GM12874 (cell line): Measurements from ENCODE around the gene GPD1L.

Source experiments
- TF ChIP-seq, protein P1 (sequence below): IDR thresholded peaks from 2 replicates; pipeline ENCODE4 v1.5.1; 2011; ENCODE audit warnings: low read depth, mild to moderate bottlenecking, control low read depth, low read length, moderate library complexity; ENCODE audit not compliant: insufficient read depth

GPD1L gene

DNA sequence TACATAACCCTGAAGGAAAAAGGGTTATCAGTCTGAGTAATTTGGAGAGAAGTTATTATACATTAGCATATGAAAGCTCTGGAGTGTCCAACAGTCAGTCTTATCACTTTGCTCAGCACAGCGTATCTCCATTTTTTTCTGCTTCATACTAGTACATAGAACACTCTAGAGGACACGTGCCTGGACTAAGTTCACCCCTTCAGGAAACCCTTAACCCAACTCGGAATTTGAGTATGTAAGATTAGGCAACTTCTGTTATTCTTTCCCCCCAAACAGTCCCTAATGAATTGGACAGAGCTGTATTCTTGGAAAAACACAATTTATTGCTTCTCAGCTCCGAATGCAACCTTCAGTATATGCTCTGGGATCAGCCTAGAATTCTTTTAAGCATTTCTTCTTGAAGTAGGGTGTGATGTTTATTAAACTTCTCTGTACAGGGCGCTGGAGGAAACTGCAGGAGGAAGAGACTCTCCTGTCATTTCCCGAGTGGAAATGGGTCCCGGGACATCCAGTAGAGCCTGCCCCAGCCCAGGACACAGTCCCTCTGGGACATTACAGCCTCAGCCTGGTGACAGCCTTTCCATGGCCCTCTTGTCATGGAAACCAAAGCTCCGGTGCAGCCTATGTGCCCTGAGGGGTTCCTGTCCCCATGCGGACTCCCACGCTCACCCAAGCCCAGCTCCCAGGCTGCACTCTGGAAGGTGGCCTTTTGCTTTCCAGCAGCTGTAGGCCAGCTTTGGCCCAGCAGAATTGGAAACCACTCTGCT lies 94.8 kb downstream of the GPD1L start:
- TF ChIP-seq, protein P1, sequence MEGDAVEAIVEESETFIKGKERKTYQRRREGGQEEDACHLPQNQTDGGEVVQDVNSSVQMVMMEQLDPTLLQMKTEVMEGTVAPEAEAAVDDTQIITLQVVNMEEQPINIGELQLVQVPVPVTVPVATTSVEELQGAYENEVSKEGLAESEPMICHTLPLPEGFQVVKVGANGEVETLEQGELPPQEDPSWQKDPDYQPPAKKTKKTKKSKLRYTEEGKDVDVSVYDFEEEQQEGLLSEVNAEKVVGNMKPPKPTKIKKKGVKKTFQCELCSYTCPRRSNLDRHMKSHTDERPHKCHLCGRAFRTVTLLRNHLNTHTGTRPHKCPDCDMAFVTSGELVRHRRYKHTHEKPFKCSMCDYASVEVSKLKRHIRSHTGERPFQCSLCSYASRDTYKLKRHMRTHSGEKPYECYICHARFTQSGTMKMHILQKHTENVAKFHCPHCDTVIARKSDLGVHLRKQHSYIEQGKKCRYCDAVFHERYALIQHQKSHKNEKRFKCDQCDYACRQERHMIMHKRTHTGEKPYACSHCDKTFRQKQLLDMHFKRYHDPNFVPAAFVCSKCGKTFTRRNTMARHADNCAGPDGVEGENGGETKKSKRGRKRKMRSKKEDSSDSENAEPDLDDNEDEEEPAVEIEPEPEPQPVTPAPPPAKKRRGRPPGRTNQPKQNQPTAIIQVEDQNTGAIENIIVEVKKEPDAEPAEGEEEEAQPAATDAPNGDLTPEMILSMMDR = no peak

DNA sequence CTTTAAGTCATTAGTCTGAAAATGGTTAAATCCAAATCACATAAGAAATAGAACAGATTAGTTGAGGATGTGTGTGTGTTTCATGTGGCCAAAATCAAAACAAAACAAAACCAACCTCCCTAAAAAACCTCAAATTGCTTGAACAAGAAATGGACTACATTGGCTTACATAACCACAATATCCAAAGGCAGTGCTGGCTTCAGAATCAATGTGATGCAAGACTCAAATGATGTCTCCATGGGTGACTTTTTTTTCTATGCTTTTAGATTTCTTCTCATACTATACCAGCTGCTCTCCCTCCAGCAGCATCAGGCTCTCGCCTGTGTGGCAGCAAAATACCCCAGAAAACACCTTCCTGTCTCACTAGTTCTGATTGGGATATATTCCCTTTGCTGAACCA lies 96.1 kb downstream of the GPD1L start:
- TF ChIP-seq, protein P1 = no peak

DNA sequence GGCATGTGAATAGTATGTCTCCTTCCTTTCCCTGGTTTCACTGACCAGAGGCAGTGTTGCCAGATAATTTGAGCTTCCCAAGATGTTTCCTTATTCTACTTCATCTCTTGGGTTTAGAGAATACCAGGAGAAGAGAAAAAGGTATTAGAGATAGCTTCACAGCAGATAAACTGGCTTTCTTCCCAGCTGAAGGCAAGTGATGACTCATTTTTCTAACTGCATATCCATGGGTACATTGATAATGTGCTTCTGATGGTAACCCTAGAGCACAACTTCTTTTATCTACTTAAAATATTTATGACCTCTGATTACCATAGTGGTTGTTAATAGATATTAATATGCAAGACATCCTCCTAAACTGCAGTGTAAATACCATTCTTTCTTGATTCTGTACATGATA lies 97.4 kb downstream of the GPD1L start:
- TF ChIP-seq, protein P1 = no peak

DNA sequence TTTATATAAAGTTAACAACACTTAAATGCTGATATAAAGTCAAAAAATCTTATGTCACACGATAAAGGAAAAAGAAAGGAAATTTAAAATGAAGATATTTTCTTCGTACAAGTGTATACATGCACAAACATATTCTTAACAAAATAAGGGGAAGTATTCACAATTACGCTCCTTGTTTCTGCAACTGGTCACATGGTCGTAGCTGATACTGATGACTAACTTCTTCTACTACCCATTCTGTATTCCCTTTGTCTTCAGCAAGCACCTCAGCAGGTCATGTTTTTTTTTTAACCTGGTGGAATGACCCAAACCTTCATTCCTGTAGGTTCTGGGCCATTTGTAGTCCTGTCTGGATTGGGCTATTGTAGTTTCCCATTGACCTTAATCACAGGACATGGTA lies 102.0 kb downstream of the GPD1L start:
- TF ChIP-seq, protein P1 = no peak

DNA sequence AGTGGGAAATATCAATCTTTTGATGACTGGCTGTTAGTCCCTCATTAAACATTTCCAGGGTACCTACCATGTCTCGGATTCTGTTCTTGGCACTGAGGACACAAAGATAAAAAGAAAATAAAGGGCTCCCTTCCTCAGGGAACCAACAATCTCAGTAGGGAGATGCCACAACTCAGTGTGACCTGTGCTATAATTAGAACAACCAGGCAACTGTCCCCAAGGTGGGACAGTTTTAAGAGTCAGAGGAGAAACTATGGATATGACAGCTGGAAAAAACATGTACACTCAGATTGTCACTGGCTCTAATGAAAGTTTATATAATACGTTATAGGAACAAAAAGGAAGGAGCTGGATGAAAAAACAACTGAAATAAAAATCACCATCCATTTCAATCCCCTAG lies 108.8 kb downstream of the GPD1L start:
- TF ChIP-seq, protein P1 = no peak

DNA sequence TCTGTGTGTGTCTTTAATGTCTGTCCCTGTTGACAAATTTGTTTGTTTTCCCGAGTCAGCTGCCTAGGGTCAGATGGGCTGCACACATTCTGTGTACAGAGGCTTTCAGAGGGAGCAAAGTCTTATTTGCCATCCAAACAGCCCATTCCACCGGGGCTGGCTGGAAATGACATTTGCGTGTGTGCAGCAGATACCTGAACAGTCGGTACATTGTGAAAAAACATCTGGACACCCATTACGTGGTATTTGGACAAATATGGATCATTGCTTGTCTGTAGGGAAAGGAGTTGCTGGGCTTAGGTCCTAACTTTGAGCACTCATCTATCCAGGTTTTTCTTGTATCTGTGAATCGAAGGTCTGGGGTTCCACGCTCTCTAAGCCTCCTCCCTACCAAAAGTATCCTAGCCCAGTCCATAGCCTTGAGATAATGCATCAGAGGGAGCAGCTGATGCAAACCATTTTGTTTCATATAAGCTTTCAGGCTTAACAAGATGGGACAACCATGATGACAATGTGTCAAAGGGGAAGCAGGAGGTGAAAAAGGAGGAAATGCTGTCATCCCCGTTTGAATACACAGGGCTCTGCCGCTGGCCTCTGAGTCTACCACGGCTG lies 109.9 kb downstream of the GPD1L start:
- TF ChIP-seq, protein P1 = no peak

DNA sequence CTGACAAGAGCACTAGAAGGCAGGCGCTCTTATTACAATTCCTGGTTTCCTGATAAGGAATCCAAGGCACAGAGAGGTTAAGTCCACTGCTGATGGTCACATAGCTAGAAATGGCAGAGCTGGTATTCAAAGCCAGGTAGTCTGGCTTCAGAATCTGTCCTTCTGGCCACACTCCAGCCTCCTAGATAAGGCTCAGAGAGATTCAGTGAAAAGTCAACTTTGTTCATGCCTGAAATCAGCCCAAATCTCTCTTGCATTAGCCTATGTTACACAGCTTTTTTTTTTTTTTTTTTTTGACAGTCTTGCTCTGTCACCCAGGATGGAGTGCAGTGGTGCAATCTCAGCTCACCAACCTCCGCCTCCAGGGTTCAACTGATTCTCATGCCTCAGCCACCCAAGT lies 110.9 kb downstream of the GPD1L start:
- TF ChIP-seq, protein P1 = no peak
